Ramos (cell line): ENCODE measurements around the gene CHST3.

ENCODE experiments used
- in situ Hi-C: fragments of 300-500 bp; cut with MboI; formaldehyde crosslinking; loops from one replicate; pipeline ENCODE4 v1.14.3; 2022; ENCODE audit warnings: low sequenced_read_pairs; ENCODE audit not compliant: unreplicated experiment

Gene CHST3

GRCh38 chr10:71948496-71949067 is 15.6 kb upstream of the CHST3 start:
- in situ Hi-C loops: no loop called here

- in situ Hi-C loops: no loop called here
Observed at GRCh38 chr10:71950683-71951082, 13.5 kb upstream of the CHST3 start.

GRCh38 chr10:71952745-71953144 is 11.4 kb upstream of the CHST3 start:
- in situ Hi-C loops: no loop called here

- in situ Hi-C loops: no loop called here
Observed at GRCh38 chr10:71957546-71958275, 6.5 kb upstream of the CHST3 start.

GRCh38 chr10:71959526-71959925 is 4.7 kb upstream of the CHST3 start:
- in situ Hi-C loops: no loop called here

GRCh38 chr10:71961831-71962230 is 2.4 kb upstream of the CHST3 start:
- in situ Hi-C loops: no loop called here

GRCh38 chr10:71962901-71963300 is 1.3 kb upstream of the CHST3 start:
- in situ Hi-C loops: no loop called here

- in situ Hi-C loops: no loop called here
Observed at GRCh38 chr10:71963351-71964097, 671 bp upstream of the CHST3 start.

GRCh38 chr10:71964743-71965515 is 734 bp downstream of the CHST3 start:
- in situ Hi-C loops: loop anchor here (5.0 kb wide), 1 partner anchor 377 kb away; no protein-coding TSS in a partner anchor

GRCh38 chr10:71965623-71966022 is 1.4 kb downstream of the CHST3 start:
- in situ Hi-C loops: loop anchor here (5.0 kb wide), 1 partner anchor 377 kb away; no protein-coding TSS in a partner anchor

GRCh38 chr10:71966046-71967004 is 2.1 kb downstream of the CHST3 start:
- in situ Hi-C loops: loop anchor here (5.0 kb wide), 1 partner anchor 376 kb away; no protein-coding TSS in a partner anchor

- in situ Hi-C loops: loop anchor here (5.0 kb wide), 1 partner anchor 374 kb away; no protein-coding TSS in a partner anchor
Observed at GRCh38 chr10:71967958-71968357, 3.8 kb downstream of the CHST3 start.

- in situ Hi-C loops: loop anchor here (5.0 kb wide), 1 partner anchor 373 kb away; no protein-coding TSS in a partner anchor
Observed at GRCh38 chr10:71968553-71969474, 4.6 kb downstream of the CHST3 start.

- in situ Hi-C loops: loop anchor here (5.0 kb wide), 1 partner anchor 372 kb away; no protein-coding TSS in a partner anchor
Observed at GRCh38 chr10:71969929-71970328, 5.7 kb downstream of the CHST3 start.

- in situ Hi-C loops: no loop called here
Observed at GRCh38 chr10:71970331-71970730, 6.1 kb downstream of the CHST3 start.

GRCh38 chr10:71970869-71971268 is 6.7 kb downstream of the CHST3 start:
- in situ Hi-C loops: no loop called here

- in situ Hi-C loops: no loop called here
Observed at GRCh38 chr10:71971311-71971731, 7.1 kb downstream of the CHST3 start.
